RWPE1 (cell line): ENCODE results near the gene DCN.

Experiments used
- CTCF ChIA-PET: fragments of 350-600 bp; sonication (Branson Sonifier 250); formaldehyde crosslinking; extraction: SDS; loops from one replicate; lab custom pipeline; 2021; lab: Yijun Ruan, JAX
- POLR2A ChIA-PET: fragments of 400-600 bp; formaldehyde crosslinking; extraction: SDS; loops from one replicate; lab custom pipeline; 2020; ENCODE audit warnings: antibody characterized with exemption; ENCODE audit not compliant: low non-redundant PET; lab: Yijun Ruan, JAX
- DNase-seq: peaks from one replicate; pipeline ENCODE4 v3.0.0; 2012; ENCODE audit warnings: low spot score
- H3K27ac ChIP-seq: fragments of 450-650 bp; 2 replicates; pipeline ENCODE4 v1.5.1; 2017
- CTCF ChIP-seq: fragments of 450-650 bp; conservative IDR thresholded peaks from 2 replicates; pipeline ENCODE4 v1.5.1; 2017; ENCODE audit warnings: low read depth, mild to moderate bottlenecking

The DCN gene

GRCh38 chr12:91098941-91099340, 83.7 kb downstream of the DCN start:
- H3K27ac ChIP-seq = no peak overlapping the region

GRCh38 chr12:91098461-91098860, 84.2 kb downstream of the DCN start:
- POLR2A ChIA-PET = no interaction called here
- no peak for DNase-seq
- CTCF ChIA-PET = no interaction called here
- no peak for TF ChIP-seq CTCF
- no peak overlapping the region for H3K27ac ChIP-seq

More at GRCh38 chr12:91098941-91099340, 83.7 kb downstream of the DCN start:
- TF ChIP-seq CTCF = no peak
- CTCF ChIA-PET = interaction anchor here (0.6 kb wide), 2 partner anchors 139 to 584 kb away, joined by 3 read pairs; no protein-coding TSS in a partner anchor
- no peak for DNase-seq
- POLR2A ChIA-PET = no interaction called here

GRCh38 chr12:91094957-91095356, 87.7 kb downstream of the DCN start:
- ChIA-PET CTCF (no interaction called here), POLR2A (no interaction called here)
- no peak overlapping the region for H3K27ac ChIP-seq
- DNase-seq = no peak
- no peak for TF ChIP-seq CTCF

- ChIA-PET POLR2A (no interaction called here), CTCF (interaction anchor here (0.6 kb wide), 1 partner anchor 73 kb away, joined by 5 read pairs; no protein-coding TSS in a partner anchor)
- DNase-seq = no peak
- TF ChIP-seq CTCF = no peak
- no peak overlapping the region for H3K27ac ChIP-seq
These were observed 88.5 kb downstream of the DCN start for GRCh38 chr12:91094032-91094662.

- no peak overlapping the region for H3K27ac ChIP-seq
- TF ChIP-seq CTCF = no peak
- ChIA-PET CTCF (no interaction called here), POLR2A (no interaction called here)
- DNase-seq = no peak
These were observed 89.3 kb downstream of the DCN start for GRCh38 chr12:91093341-91093740.

GRCh38 chr12:91091916-91092715, 90.5 kb downstream of the DCN start:
- DNase-seq = no peak
- ChIA-PET POLR2A (no interaction called here), CTCF (no interaction called here)
- no peak for TF ChIP-seq CTCF
- no peak overlapping the region for H3K27ac ChIP-seq
